ENCODE measurements around the gene PGM5. TPM values are rescaled to one million over a fixed set of nuclear protein-coding genes. Genes with fewer than 3 reads are reported as not detected.

PGM5 gene
- total and polyA plus RNA-seq, 2 of the 8 experiments (the other 6 are each of a cell fraction or from before 2014, with no cell fraction given), result not detected

DNA sequence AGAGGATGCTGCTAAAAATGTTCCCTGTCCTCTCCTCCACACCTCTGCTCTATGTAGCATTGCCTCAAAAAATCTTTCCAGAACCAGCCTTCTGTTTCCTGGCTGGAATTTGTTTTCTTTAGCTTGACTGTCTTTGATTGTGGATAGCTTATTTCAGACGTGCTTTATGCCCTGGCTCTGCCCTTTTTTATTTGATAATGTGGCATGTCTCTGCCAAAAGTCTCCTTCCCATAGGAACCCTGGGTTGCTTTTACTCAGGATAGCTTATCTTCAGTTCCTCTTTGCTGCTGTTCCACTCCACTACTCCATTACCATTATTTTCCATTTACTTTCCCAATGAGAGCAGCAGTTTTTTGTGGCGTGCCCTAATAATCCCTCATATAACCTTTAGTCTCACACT, 185.2 kb downstream of the PGM5 start (continued):
- TF ChIP-seq SAP30 (IDR thresholded peaks at IDR 0.05; ENCODE audit: insufficient read depth, insufficient replicate concordance, low read length), result no peak
- TF ChIP-seq SP1 (IDR thresholded peaks at IDR 0.05; ENCODE audit: low read depth, low read length), result no peak
- no peak for TF ChIP-seq CEBPB (IDR thresholded peaks at IDR 0.05; ENCODE audit: low read depth, low read length)
- no peak for TF ChIP-seq ZNF274 (IDR thresholded peaks at IDR 0.05; ENCODE audit: borderline replicate concordance, extremely low read depth, low read length)
